Measurements from ENCODE around the gene DNAI7.

Gene DNAI7

GRCh38 chr12:25208554-25208953 lies 13.6 kb upstream of the DNAI7 start:
- Histone ChIP-seq H3K27ac (no peak overlapping the region), H3K36me3 (ENCODE audit: insufficient read depth) (no peaks in the 10 kb centered on the region), H4K20me1 (ENCODE audit: insufficient read depth) (no peaks in the 10 kb centered on the region), H2AFZ (ENCODE audit: low read depth) (no peak overlapping the region), H3K4me1 (ENCODE audit: low read depth, poor library complexity, severe bottlenecking) (peaks cover 13% of the 10 kb centered on the region), H3K27me3 (ENCODE audit: insufficient read depth, low read depth) (no peaks in the 10 kb centered on the region), H3K4me2 (no peak overlapping the region), H3K79me2 (ENCODE audit: insufficient read depth, low read depth) (no peaks in the 10 kb centered on the region), H3K9ac (no peak overlapping the region), H3K4me3 (IDR thresholded peaks at IDR 0.05; ENCODE audit: insufficient read depth, low read depth, low read length) (no peak overlapping the region)
- TF ChIP-seq, protein P1, sequence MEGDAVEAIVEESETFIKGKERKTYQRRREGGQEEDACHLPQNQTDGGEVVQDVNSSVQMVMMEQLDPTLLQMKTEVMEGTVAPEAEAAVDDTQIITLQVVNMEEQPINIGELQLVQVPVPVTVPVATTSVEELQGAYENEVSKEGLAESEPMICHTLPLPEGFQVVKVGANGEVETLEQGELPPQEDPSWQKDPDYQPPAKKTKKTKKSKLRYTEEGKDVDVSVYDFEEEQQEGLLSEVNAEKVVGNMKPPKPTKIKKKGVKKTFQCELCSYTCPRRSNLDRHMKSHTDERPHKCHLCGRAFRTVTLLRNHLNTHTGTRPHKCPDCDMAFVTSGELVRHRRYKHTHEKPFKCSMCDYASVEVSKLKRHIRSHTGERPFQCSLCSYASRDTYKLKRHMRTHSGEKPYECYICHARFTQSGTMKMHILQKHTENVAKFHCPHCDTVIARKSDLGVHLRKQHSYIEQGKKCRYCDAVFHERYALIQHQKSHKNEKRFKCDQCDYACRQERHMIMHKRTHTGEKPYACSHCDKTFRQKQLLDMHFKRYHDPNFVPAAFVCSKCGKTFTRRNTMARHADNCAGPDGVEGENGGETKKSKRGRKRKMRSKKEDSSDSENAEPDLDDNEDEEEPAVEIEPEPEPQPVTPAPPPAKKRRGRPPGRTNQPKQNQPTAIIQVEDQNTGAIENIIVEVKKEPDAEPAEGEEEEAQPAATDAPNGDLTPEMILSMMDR (conservative IDR thresholded peaks at IDR 0.05; ENCODE audit: low read depth, low read length), result no peak

DNA sequence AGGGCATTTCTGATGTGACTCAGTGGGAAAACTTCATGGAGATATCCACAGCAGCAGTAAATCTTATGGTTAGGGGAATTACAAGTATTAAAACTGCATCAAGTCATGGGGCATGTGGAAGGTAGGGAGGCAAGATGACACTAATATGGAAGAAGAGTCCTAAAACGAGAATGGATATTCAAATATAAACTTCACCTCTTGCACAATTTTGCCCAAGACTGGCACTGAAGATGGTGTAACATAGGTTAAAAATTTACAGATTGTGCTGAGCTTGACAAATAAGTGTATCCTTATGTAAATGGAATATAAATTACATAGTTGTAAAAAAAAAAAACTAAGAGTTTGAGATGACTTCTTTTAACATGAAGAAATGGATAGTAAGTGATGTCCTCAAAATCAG lies 12.9 kb upstream of the DNAI7 start:
- Histone ChIP-seq H3K27me3 (ENCODE audit: insufficient read depth, low read depth) (no peaks in the 10 kb centered on the region), H3K36me3 (ENCODE audit: insufficient read depth) (no peaks in the 10 kb centered on the region), H4K20me1 (ENCODE audit: insufficient read depth) (no peaks in the 10 kb centered on the region), H3K9ac (no peak overlapping the region), H2AFZ (ENCODE audit: low read depth) (no peak overlapping the region), H3K4me1 (ENCODE audit: low read depth, poor library complexity, severe bottlenecking) (peaks cover 13% of the 10 kb centered on the region), H3K4me2 (no peak overlapping the region), H3K4me3 (IDR thresholded peaks at IDR 0.05; ENCODE audit: insufficient read depth, low read depth, low read length) (no peak overlapping the region), H3K79me2 (ENCODE audit: insufficient read depth, low read depth) (no peaks in the 10 kb centered on the region), H3K27ac (no peak overlapping the region)
- TF ChIP-seq, protein P1 (conservative IDR thresholded peaks at IDR 0.05; ENCODE audit: low read depth, low read length), result no peak

DNA sequence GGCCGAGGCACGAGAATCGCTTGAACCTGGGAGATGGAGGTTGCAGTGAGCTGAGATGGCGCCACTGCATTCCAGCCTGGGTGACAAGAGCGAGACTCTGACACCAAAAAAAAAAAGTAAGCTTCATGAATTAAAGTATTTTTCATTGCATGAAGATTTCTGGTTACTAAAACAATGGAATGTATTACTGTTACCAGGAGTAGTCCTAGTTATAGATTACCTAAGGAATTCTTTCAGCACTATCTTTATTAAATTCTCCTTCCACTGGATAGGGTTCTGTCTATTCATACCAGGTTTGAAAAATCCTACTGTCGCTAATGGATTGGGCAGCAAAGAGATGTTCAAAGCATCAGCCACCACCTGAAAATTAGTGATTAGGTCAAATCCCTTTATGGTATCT lies 12.5 kb upstream of the DNAI7 start:
- H3K27me3 ChIP-seq (ENCODE audit: insufficient read depth, low read depth), result no peaks in the 10 kb centered on the region
- H2AFZ ChIP-seq (ENCODE audit: low read depth), result no peak overlapping the region
- H4K20me1 ChIP-seq (ENCODE audit: insufficient read depth), result no peaks in the 10 kb centered on the region
- no peak overlapping the region for H3K4me2 ChIP-seq
- no peak overlapping the region for H3K9ac ChIP-seq
- H3K79me2 ChIP-seq (ENCODE audit: insufficient read depth, low read depth), result no peaks in the 10 kb centered on the region
- no peak overlapping the region for H3K27ac ChIP-seq
- H3K4me3 ChIP-seq (IDR thresholded peaks at IDR 0.05; ENCODE audit: insufficient read depth, low read depth, low read length), result no peak overlapping the region
- H3K4me1 ChIP-seq (ENCODE audit: low read depth, poor library complexity, severe bottlenecking), result peaks cover 13% of the 10 kb centered on the region
- TF ChIP-seq, protein P1 (conservative IDR thresholded peaks at IDR 0.05; ENCODE audit: low read depth, low read length), result no peak
- no peaks in the 10 kb centered on the region for H3K36me3 ChIP-seq (ENCODE audit: insufficient read depth)

DNA sequence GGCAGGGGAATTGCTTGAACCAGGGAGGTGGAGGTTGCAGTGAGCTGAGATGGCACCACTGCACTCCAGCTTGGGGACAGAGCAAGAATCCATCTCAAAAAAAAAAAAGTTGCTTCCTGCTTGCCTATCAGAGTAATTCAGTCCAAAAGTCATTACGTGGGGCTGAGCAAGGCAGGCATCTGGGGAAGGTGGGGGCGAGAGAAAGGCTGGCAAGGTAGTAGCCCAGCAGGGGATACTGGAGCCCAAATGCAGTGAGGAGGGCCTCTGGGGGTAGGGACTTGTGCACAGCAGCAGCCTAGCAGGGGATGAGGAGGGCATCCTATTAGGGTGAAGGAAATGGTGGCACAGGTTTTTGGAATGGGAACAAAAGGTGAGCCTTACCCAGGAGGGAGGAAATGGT lies 7.2 kb upstream of the DNAI7 start:
- Histone ChIP-seq H3K4me1 (ENCODE audit: low read depth, poor library complexity, severe bottlenecking) (no peaks in the 10 kb centered on the region), H3K27ac (no peak overlapping the region), H4K20me1 (ENCODE audit: insufficient read depth) (no peaks in the 10 kb centered on the region), H3K27me3 (ENCODE audit: insufficient read depth, low read depth) (no peaks in the 10 kb centered on the region), H3K9ac (no peak overlapping the region), H3K4me3 (IDR thresholded peaks at IDR 0.05; ENCODE audit: insufficient read depth, low read depth, low read length) (no peak overlapping the region), H3K4me2 (no peak overlapping the region), H3K79me2 (ENCODE audit: insufficient read depth, low read depth) (no peaks in the 10 kb centered on the region), H3K36me3 (ENCODE audit: insufficient read depth) (no peaks in the 10 kb centered on the region), H2AFZ (ENCODE audit: low read depth) (no peak overlapping the region)
- TF ChIP-seq, protein P1 (conservative IDR thresholded peaks at IDR 0.05; ENCODE audit: low read depth, low read length), result no peak

All from KMS-11 (cell line).